Activated T-helper 1 cell treated with anti-CD3 and anti-CD28 coated beads, Interleukin-12 subunit alpha, Interleukin-12 subunit beta, Interleukin-2, Interleukin-4 antibody, amounts not matched to agents 30 ng/mL and 10 ng/mL and 1 ng/mL, durations not matched to agents 14 hours and 24 hours and 36 hours (primary cell): ENCODE results near the gene NAV2. TPM values are rescaled to one million over a fixed set of nuclear protein-coding genes. Genes with fewer than 3 reads are reported as not detected.
A peak's percentile ranks its signal among the peaks of the same experiment; 100 is the strongest.

Experiments used
- DNase-seq: peaks from one replicate; pipeline ENCODE4 v3.0.0; 2021; ENCODE audit warnings: low spot score
- H3K27ac Mint-ChIP-seq: one replicate; pipeline ENCODE4 v1.8.0; 2021; ENCODE audit warnings: mild to moderate bottlenecking, mixed read lengths
- H3K27me3 Mint-ChIP-seq: one replicate; pipeline ENCODE4 v1.8.0; 2022; ENCODE audit warnings: mild to moderate bottlenecking, moderate library complexity, mixed read lengths; ENCODE audit not compliant: insufficient read depth
- H3K36me3 Mint-ChIP-seq: one replicate; pipeline ENCODE4 v1.8.0; 2021; ENCODE audit warnings: low read depth, mixed read lengths
- H3K4me1 Mint-ChIP-seq: one replicate; pipeline ENCODE4 v1.8.0; 2021; ENCODE audit warnings: low read depth, mixed read lengths
- H3K4me3 Mint-ChIP-seq: one replicate; pipeline ENCODE4 v1.8.0; 2021; ENCODE audit warnings: mild to moderate bottlenecking, moderate library complexity, mixed read lengths
- H3K9me3 Mint-ChIP-seq: one replicate; pipeline ENCODE4 v1.8.0; 2021; ENCODE audit warnings: mixed read lengths
- intact Hi-C: fragments of 100-400 bp; cut with micrococcal nuclease; formaldehyde crosslinking; loops from one replicate; pipeline ENCODE4 v1.15.1; 2024
- total RNA-seq: library from RNA; stranded (reverse); gene quantifications from 2 replicates; pipeline ENCODE4 v1.2.3, GENCODE V29; 2022

NAV2 gene
- total RNA-seq, 1 donor from 2014 or later: 0.34 TPM

GRCh38 chr11:20035701-20036601, 323.3 kb downstream of the NAV2 start:
- H3K4me3 Mint-ChIP-seq: no peak overlapping the region

GRCh38 chr11:20036626-20037335, 324.1 kb downstream of the NAV2 start:
- no peak for DNase-seq
- H3K36me3 Mint-ChIP-seq: no peaks in the 10 kb centered on the region
- peak overlapping the region; percentile 16 for H3K27ac Mint-ChIP-seq
- no peaks in the 10 kb centered on the region for H3K9me3 Mint-ChIP-seq
- no peaks in the 10 kb centered on the region for H3K4me1 Mint-ChIP-seq
- intact Hi-C loops: no loop called here
- H3K27me3 Mint-ChIP-seq: peaks cover 8% of the 10 kb centered on the region
- no peak overlapping the region for H3K4me3 Mint-ChIP-seq

More at GRCh38 chr11:20035701-20036601, 323.3 kb downstream of the NAV2 start:
- Mint-ChIP-seq H3K36me3 (no peaks in the 10 kb centered on the region), H3K9me3 (no peaks in the 10 kb centered on the region), H3K27ac (no peak overlapping the region), H3K27me3 (peaks cover 6% of the 10 kb centered on the region), H3K4me1 (no peaks in the 10 kb centered on the region)
- intact Hi-C loops: no loop called here
- no peak for DNase-seq

DNA sequence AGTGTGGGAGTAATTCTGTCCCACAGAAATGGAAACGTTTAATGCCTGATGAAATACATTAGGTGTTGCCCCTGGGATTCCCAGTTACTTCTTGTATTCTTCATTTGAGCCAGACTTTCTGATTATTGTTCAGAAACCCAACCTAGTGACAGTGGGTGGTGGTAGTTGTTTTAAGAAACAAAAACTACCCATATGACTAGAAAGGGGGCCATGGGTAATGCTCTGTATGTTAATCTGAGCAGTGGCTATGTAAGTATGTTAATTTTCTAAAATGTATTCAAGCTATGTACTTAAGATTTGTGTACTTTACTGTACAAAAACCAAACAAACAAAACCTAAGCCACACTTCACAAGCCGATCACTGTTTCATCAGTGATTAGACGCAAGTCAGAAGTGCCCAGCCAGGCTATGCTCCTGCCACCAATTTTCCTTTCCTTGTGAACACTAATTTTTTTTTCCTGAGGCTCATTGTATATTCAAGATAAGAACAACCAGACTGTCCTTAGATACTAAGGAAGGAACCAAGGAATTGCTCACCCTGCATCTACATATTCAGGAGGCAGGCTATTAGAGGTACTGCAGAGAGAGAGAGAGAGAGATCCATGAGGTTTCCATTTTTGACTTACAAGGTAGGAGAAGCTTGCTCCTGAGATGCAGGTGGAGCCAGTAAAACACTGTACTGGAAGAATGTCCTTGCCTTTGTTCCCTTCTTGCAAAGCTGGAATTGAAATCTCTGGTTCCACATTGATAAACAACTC, 324.9 kb downstream of the NAV2 start:
- peaks cover 8% of the 10 kb centered on the region for H3K27me3 Mint-ChIP-seq
- DNase-seq: no peak
- intact Hi-C loops: no loop called here
- no peaks in the 10 kb centered on the region for H3K9me3 Mint-ChIP-seq
- no peaks in the 10 kb centered on the region for H3K36me3 Mint-ChIP-seq
- H3K4me3 Mint-ChIP-seq: no peak overlapping the region
- no peaks in the 10 kb centered on the region for H3K4me1 Mint-ChIP-seq
- H3K27ac Mint-ChIP-seq: peak overlapping the region; percentile 16

DNA sequence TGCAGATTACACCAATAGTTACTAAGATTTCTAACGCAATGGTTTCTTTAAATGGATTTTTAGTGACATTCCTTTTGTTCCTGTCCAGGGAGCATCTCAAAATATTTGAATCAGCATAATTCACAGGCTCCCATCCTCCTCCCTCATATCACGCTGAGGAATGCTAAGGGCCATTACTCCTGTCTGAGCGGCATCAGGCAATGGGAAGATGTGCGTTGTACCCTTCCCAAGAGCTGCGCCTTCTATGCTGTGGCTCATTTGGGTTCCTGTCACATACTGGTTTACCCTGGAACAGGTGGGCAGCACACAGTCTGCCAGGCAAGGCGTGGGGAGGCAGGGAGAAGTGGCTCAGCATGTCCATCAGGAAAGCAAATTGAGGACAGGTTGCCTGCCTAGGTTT, 325.8 kb downstream of the NAV2 start:
- H3K36me3 Mint-ChIP-seq: no peaks in the 10 kb centered on the region
- no peaks in the 10 kb centered on the region for H3K9me3 Mint-ChIP-seq
- H3K27me3 Mint-ChIP-seq: peaks cover 5% of the 10 kb centered on the region
- no peak for DNase-seq
- no peak overlapping the region for H3K4me3 Mint-ChIP-seq
- no peak overlapping the region for H3K27ac Mint-ChIP-seq
- H3K4me1 Mint-ChIP-seq: no peaks in the 10 kb centered on the region
- intact Hi-C loops: no loop called here

- H3K4me3 Mint-ChIP-seq: no peak overlapping the region
- no peak for DNase-seq
These were observed 326.3 kb downstream of the NAV2 start for GRCh38 chr11:20038972-20039371.

GRCh38 chr11:20041499-20041898, 328.9 kb downstream of the NAV2 start:
- no peaks in the 10 kb centered on the region for H3K36me3 Mint-ChIP-seq
- no peaks in the 10 kb centered on the region for H3K4me1 Mint-ChIP-seq
- no peak overlapping the region for H3K4me3 Mint-ChIP-seq
- no peak overlapping the region for H3K27ac Mint-ChIP-seq
- no peaks in the 10 kb centered on the region for H3K9me3 Mint-ChIP-seq
- intact Hi-C loops: no loop called here
- peaks cover 5% of the 10 kb centered on the region for H3K27me3 Mint-ChIP-seq
- DNase-seq: no peak

More at GRCh38 chr11:20038972-20039371, 326.3 kb downstream of the NAV2 start:
- no peaks in the 10 kb centered on the region for H3K4me1 Mint-ChIP-seq
- H3K27me3 Mint-ChIP-seq: peaks cover 5% of the 10 kb centered on the region
- intact Hi-C loops: no loop called here
- H3K36me3 Mint-ChIP-seq: no peaks in the 10 kb centered on the region
- H3K9me3 Mint-ChIP-seq: no peaks in the 10 kb centered on the region
- no peak overlapping the region for H3K27ac Mint-ChIP-seq

DNA sequence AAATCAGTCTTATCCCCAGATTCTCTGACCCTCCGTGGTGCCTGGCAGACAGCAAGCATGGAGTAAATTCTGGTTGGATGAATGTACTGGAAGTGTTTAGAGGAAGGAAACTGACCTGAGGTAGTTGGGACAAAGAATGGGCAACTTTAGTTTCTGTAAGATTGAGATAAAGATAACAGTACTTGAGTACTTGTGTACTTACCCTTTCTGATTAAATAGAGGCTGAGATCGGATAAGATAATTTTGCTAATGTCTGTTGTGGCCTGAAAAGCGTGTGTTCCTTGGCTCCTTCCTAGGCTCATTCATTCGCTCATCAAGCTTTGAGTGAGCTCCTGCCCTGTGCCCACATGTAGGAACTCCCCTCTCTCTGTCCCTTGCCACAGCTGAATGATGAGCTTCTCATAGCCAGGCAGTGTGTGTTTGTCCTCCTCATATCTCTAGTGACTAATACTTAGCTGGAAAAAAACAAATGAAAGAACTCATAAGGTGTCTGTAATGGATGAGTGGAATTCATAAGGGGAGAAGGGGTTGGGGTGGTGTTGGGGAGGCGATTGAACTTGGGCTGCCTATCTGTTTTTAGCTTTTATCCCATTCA, 329.5 kb downstream of the NAV2 start:
- no peaks in the 10 kb centered on the region for H3K9me3 Mint-ChIP-seq
- no peak for DNase-seq
- no peak overlapping the region for H3K4me3 Mint-ChIP-seq
- peaks cover 4% of the 10 kb centered on the region for H3K27me3 Mint-ChIP-seq
- intact Hi-C loops: no loop called here
- no peak overlapping the region for H3K27ac Mint-ChIP-seq
- no peaks in the 10 kb centered on the region for H3K36me3 Mint-ChIP-seq
- no peaks in the 10 kb centered on the region for H3K4me1 Mint-ChIP-seq

GRCh38 chr11:20042811-20043341, 330.2 kb downstream of the NAV2 start:
- Mint-ChIP-seq H3K36me3 (no peaks in the 10 kb centered on the region), H3K4me1 (no peaks in the 10 kb centered on the region), H3K27ac (no peak overlapping the region), H3K27me3 (peaks cover 2% of the 10 kb centered on the region), H3K9me3 (no peaks in the 10 kb centered on the region), H3K4me3 (no peak overlapping the region)
- intact Hi-C loops: no loop called here
- DNase-seq: no peak

DNA sequence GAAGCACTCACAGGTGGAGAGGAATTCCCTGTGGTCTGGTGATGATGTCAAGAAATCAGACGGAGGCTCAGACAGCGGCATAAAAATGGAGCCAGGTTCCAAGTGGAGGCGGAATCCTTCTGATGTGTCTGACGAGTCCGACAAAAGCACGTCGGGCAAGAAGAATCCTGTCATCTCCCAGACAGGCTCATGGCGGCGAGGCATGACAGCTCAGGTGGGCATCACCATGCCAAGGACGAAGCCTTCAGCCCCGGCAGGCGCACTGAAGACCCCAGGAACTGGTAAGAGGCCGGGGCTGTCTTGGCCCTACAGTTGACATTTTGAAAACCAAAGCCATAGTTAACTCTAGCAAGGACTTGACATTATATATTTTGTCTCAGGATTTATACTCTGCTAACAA, 331.4 kb downstream of the NAV2 start:
- no peaks in the 10 kb centered on the region for H3K36me3 Mint-ChIP-seq
- peaks cover 2% of the 10 kb centered on the region for H3K27me3 Mint-ChIP-seq

GRCh38 chr11:20045098-20045688, 332.6 kb downstream of the NAV2 start:
- Mint-ChIP-seq H3K9me3 (no peaks in the 10 kb centered on the region), H3K27me3 (peaks cover 2% of the 10 kb centered on the region), H3K27ac (no peak overlapping the region), H3K36me3 (no peaks in the 10 kb centered on the region), H3K4me1 (no peaks in the 10 kb centered on the region), H3K4me3 (no peak overlapping the region)
- DNase-seq: no peak
- intact Hi-C loops: no loop called here

More for the DNA sequence above, 331.4 kb downstream of the NAV2 start:
- no peak overlapping the region for H3K27ac Mint-ChIP-seq
- DNase-seq: no peak
- intact Hi-C loops: no loop called here
- no peaks in the 10 kb centered on the region for H3K4me1 Mint-ChIP-seq
- H3K9me3 Mint-ChIP-seq: no peaks in the 10 kb centered on the region
- no peak overlapping the region for H3K4me3 Mint-ChIP-seq

GRCh38 chr11:20046416-20046815, 333.8 kb downstream of the NAV2 start:
- Mint-ChIP-seq H3K9me3 (no peaks in the 10 kb centered on the region), H3K4me3 (no peak overlapping the region), H3K4me1 (no peaks in the 10 kb centered on the region), H3K27ac (no peak overlapping the region), H3K27me3 (peaks cover 2% of the 10 kb centered on the region), H3K36me3 (no peaks in the 10 kb centered on the region)
- intact Hi-C loops: no loop called here
- DNase-seq: no peak
